ENCODE data around the gene NPC1. TPM values are rescaled to one million over a fixed set of nuclear protein-coding genes. Genes with fewer than 3 reads are reported as not detected.

Gene NPC1
- total and polyA plus RNA-seq, 2 of the 8 experiments (the other 6 are each of a cell fraction or from before 2014, with no cell fraction given) = 34.1 to 39.5 TPM

DNA sequence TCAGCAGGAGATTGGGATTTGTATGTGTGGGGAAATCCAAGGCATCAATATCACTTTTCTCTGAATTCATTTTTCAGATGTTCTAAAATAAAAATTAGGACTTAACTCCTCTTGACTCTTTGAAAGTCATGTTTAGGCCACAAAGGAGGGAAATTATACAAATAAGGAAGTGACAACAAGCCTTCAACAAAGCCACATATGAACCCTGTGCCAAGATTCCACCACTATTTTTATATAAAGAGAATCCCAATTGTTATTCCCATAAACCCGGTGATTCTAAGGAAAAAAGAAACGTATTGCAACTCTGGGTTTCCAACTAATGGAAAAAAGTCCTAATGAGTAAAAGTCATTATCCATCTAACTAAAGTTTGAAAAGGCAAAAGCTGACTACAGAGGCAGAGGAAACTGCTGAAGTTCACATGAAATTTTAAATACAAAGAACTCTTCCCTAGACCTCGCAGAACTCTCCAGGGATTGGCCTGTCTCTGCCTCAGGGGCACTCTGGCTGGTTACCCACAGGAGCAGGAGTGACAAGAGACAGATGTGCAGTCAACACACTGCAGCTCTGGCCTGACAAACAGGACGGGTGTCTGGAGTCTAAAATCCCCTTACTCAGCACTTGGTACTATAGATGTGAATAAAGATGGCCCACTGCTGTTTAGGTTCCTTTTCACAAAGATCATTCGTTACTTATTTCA, 11.5 kb downstream of the NPC1 start:
- Histone ChIP-seq H3K9ac (replicated peaks in 1 of 4; ENCODE audit: extremely low read depth in 1 of 4, low read depth in 3 of 4, low read length in 3 of 4) (no peak overlapping the region), H3K4me2 (ENCODE audit: insufficient read depth in 1 of 2, low read depth in 2 of 2, low read length in 2 of 2) (no peak overlapping the region), H2BK5ac (ENCODE audit: low read depth, low read length) (no peak overlapping the region), H2BK120ac (replicated peaks; ENCODE audit: low read depth, low read length) (no peak overlapping the region), H3K23ac (ENCODE audit: insufficient read length) (no peak overlapping the region), H3K27ac (ENCODE audit: low read depth, low read length) (no peak overlapping the region), H2BK20ac (ENCODE audit: low read length) (no peak overlapping the region), H4K8ac (ENCODE audit: extremely low read depth, insufficient read depth, low read length) (no peak overlapping the region), H3K56ac (replicated peaks; ENCODE audit: insufficient read length, low read depth, low read length) (no peak overlapping the region), H3K23me2 (ENCODE audit: low read depth, low read length) (no peaks in the 10 kb centered on the region), H2BK15ac (ENCODE audit: low read length) (no peak overlapping the region), H2AFZ (ENCODE audit: low read length) (no peak overlapping the region), H3K18ac (ENCODE audit: extremely low read depth, low read length) (no peak overlapping the region), H3K36me3 (ENCODE audit: control insufficient read depth in 2 of 4, insufficient read depth in 4 of 4, low read length in 3 of 4) (peaks cover 0 to 22% (median 5%) of the 10 kb centered on the region in 4 experiments; a peak in 5 of 8 replicates), H3K27me3 (replicated peaks in 1 of 4; ENCODE audit: control insufficient read depth in 3 of 4, extremely low read depth in 1 of 4, insufficient read depth in 3 of 4, low read length in 3 of 4) (no peaks in the 10 kb centered on the region), H3K79me1 (ENCODE audit: low read depth, low read length) (peaks cover 4% of the 10 kb centered on the region), H3K4ac (replicated peaks; ENCODE audit: insufficient read length, low read depth, low read length) (no peak overlapping the region), H4K91ac (replicated peaks; ENCODE audit: insufficient read length, low read length) (no peak overlapping the region), H2BK12ac (ENCODE audit: low read depth, low read length) (peak overlapping the region; percentile 75; the same call in 1 of the 2 replicates), H3K79me2 (ENCODE audit: control insufficient read depth in 1 of 2, insufficient read depth in 2 of 2, low read length in 2 of 2) (peaks cover 0 to 12% of the 10 kb centered on the region in 2 experiments; a peak in 2 of 4 replicates), H3K9me3 (ENCODE audit: insufficient read depth in 2 of 2, low read depth in 1 of 2, low read length in 1 of 2) (no peaks in the 10 kb centered on the region), H3K4me1 (replicated peaks in 1 of 4; ENCODE audit: control insufficient read depth in 3 of 4, insufficient read depth in 4 of 4, low read length in 3 of 4) (peaks cover 0 to 4% (median 1%) of the 10 kb centered on the region in 4 experiments; a peak in 2 of 7 replicates), H3K4me3 (ENCODE audit: extremely low read depth in 1 of 4, insufficient read depth in 2 of 4, low read depth in 3 of 4, low read length in 4 of 4) (no peak overlapping the region), H3K14ac (ENCODE audit: insufficient read length) (no peak overlapping the region), H2AK5ac (ENCODE audit: low read depth, low read length) (no peak overlapping the region), H4K20me1 (replicated peaks in 1 of 2; ENCODE audit: control insufficient read depth in 1 of 2, insufficient read depth in 2 of 2, low read length in 2 of 2) (peaks cover 0 to 2% of the 10 kb centered on the region in 2 experiments), H4K5ac (ENCODE audit: insufficient read length, low read depth, low read length) (no peak overlapping the region)
- ChIA-PET CTCF (ENCODE audit: partially characterized antibody) (interaction anchor here (0.6 to 1.1 kb wide), 3 partner anchors 13 to 866 kb away, joined by 3 to 4 read pairs (median 4); no protein-coding TSS in a partner anchor), POLR2A (ENCODE audit: partially characterized antibody) (interaction anchor here (1.3 kb wide), 1 partner anchor 11 kb away, joined by 3 read pairs; no protein-coding TSS in a partner anchor)
- no peak for TF ChIP-seq E2F6 (IDR thresholded peaks at IDR 0.05)
- peak; percentile 28 for TF ChIP-seq MAFK (IDR thresholded peaks at IDR 0.05; ENCODE audit: low read depth, low read length)
- no peak for DNase-seq (ENCODE audit: low read depth in 1 of 2, low spot score in 2 of 2)
- 79% methylated on average over 5 of the region's 5 CpGs; no CpG with 5 or more reads in 1 of the 2 experiments for WGBS, 2 experiments (ENCODE audit: extremely low coverage in 1 of 2, insufficient coverage in 1 of 2, insufficient read length in 1 of 2, insufficient replicate concordance in 2 of 2, low coverage in 1 of 2, low lambda C conversion rate in 2 of 2, missing lambda C conversion rate in 1 of 2)
- FAIRE-seq = no peak

All from H1 (cell line).